IPS-NIHi7 (cell line): ENCODE data around the gene KCNK18.
A peak's percentile ranks its signal among the peaks of the same experiment; 100 is the strongest.
"Not testable (repeated sequence)": the region's sequence is repeated elsewhere in the genome, so short reads cannot be mapped to it uniquely, and the experiment has no call there.

Experiments
- DNase-seq: peaks from one replicate; pipeline ENCODE4 v3.0.0; 2012; ENCODE audit warnings: mixed read lengths; ENCODE audit errors: extremely low spot score

Gene KCNK18

DNA sequence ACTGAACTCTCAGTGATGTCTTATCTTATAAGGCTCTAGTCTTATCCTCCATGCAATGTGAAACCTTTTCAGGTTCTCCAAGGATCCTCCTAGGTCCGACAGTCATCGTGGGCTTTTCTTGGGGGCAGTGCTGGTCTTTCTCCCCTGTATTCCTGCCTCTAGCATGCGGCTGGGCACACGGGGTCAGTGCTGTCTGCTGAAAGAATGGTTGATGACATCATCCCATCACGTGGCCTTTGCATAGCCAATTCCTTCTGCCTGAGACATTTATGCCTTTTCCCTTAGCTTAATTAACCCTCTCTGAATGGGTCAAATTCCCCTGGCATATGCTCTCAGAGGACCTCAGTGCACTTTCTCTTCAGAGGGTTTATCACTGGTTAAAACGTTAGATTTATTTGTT is 27.0 kb upstream of the KCNK18 start:
- DNase-seq = no peak

DNA sequence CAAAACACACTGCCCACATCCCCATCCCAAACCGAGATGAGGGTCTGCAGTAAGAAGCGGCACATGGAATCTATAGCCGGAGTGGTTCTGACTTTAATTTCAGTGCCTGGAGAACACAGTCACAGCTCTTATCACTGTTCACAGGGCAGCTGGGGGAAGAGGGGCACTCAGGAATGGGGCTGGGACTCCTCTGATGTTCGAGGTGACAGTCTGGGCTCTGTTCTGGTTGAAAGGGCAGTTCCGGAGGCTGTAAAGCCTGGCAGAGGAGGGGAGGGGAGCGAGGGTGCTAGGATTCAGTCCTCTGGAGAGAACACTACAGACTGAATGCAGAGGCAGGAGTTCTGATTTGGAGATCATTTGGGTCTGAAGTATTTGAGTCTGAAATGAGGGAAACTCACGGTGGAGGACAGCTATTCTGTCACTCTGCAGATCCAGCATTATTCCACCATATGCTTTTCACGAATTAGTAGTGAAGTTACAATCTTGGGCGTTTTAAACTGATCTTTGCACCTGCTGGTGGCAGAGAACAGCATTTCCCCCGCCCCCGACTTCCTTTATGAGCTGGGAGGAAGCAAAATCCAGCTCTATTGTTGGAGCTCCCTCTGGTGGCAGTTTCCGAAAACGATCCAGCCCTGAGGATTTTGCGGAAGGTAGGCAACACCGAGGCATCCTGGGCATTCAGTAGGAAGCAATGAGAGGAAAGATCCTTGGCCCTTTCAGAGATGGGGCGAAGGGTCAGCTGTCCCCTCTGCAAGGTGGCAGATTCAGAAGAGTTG is 22.7 kb upstream of the KCNK18 start:
- DNase-seq = peak; percentile 82

DNA sequence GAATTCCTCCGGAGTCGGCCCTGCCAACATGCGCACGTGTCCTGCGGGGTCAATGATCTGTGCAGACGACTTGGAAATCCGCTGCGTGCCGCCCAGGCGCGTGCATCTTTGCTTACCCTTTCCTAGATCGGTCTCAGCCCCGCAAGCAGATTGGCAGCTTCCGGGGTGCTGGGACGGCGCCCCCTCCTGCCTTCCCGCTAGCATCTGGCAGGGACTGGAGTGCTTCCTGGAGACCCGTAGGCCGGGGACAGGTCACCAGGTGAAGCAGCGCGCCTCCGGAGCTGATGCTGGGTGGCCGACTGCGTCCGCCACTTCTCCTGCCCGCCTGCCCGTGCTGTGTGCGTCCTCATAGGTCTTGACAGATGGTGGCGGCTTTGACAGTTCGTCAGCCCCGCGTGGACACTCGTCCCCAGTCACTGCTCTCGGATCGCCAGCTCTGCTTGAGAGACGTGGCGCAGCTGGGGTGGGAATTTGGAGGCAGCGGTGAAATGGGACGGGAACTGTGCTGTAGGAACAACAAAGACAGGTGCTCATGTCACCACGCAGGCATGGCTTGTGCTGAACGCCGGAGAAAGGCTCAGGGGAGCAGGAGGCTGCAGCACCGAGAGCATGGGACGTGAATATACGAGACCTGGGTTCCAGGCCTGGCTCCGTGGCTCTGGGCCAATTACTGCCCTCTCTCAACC is 21.9 kb upstream of the KCNK18 start:
- DNase-seq = peak; percentile 35

DNA sequence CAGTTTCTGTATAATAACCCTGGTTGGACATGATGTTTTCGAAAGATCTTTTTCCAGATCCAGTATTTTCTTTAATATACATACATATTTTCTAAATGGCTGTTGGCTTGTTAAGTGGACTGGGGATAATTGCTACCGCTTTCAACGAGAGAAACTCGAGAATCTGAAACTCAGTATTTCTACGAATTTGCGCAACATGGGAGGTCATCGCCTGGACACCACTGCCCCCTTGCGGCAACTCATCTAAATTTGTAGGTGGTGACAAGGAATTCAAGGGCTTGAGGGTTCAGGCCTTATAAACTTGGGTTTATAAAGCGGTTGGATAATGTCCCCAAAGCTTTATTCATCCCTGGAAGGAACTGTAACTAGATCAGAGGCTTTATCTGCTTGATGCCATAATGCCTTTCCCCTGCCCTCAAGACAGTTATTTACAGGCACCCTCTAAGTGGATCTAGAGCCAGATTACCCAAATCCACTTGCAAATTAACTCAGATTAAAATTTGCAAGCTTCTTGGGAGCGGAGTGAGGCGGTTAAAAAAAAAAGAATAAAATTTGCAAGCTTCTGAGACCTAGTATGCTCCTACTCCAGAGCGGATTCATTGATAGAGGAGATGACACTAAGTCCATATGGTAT is 21.3 kb upstream of the KCNK18 start:
- peak; percentile 72 for DNase-seq

DNA sequence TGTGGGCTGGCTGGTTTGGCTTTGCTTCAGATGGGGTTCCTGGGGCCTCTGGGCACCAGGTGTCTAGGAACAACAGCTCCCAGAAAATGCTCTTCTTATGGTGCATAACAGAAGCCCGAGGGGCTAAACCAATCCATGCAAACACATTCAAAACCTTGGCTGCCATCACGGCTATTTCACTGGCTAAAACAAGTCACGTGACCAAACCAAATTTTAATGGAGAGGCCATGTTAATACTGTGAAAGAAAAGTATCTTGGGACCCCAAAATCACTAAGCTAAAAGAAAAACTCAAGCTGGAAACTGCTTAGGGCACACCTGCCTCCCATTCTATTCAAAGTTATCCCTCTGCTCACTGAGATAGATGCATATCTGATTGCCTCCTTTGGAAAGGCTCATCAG is 19.1 kb upstream of the KCNK18 start:
- no peak for DNase-seq

DNA sequence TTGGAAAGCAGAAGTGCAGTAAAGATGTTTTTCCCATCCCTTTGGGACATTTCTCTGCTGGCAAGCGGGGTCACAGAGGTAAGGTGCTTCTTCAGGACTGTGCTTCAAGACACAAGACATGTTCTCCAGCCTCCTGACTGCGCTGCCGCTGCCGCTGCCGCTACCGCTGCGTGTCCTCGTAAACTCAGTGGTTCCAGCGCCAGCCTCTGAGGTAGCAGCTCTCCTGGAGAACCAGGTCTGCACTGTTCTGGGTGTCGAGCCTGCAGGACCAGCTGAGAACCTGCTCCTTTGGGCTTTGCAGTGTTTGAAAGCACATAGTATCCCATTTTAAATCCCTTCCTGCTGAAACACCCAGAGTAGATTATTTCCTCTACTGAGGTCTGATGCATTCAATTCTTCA is 13.0 kb upstream of the KCNK18 start:
- no peak for DNase-seq

DNA sequence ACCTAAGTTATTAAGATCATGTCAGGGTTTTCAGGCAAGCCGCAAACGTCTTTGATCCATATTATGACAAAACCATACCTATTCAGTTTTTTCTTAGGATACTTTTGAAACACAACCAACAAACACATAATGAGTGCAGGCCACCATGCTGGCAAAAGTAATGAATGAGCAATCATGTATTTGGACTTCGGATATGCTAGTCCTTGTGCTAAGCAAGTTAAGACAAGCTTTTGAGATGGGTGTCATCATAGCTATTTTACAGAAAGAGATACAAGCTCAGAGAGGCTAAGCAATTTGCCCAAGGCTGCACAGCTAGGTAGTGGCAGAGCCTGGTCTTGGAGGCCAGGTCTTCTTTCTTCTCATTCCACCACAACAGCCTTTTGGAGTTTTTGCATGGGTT is 12.5 kb upstream of the KCNK18 start:
- no peak for DNase-seq

DNA sequence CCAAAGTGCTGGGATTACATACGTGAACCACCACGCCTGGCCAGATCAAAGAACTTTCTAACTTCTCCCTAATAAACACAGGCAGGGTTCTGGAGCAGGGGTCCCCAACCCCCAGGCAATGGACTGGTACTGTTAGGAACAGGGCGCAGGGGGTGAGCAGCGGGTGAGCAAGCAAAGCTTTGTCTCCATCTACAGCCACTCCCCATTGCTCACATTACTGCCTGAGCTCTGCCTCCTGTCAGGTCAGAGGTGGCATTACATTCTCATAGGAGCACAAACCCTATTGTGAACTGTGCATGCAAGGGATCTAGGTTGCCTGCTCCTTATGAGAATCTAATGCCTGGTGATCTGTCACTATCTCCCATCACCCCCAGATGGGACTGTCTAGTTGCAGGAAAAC is 11.5 kb upstream of the KCNK18 start:
- DNase-seq = not testable (repeated sequence)

DNA sequence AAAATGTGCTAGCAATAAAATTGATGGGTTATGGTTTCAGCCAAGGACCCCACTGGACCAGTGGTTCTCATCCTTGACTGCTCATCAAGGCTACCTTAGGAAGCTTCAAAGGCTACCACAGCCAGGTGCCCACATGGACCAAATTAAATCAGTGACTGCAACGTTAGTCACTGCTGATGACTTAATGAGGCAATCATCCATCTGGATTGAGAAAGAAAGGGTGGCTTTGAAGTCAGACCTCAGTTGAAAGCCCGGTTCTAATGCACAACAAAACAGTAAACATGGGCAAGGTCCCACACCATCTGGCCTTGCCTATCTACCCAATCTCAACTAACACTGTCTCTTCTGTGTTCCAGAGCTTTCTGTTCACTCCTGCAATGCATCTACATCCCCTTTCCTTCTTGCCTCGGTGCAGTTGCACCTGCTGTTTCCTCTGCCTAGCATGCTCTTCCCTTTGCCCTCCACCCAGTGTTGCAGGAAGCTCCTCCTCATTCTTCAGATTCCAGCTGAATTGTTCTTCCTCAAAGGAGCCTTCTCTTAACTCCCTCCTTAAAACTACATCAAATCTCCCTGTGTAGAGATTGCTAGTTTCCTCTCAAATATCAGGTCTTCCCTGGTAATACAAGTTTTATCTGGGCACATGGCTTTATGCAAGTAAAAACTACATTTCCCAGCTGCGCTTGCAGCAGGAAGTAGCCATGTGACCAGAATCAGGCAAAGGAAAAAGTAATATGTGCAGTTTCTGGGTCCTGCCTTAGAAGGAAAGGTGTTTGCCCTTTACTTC is 10.3 kb upstream of the KCNK18 start:
- no peak for DNase-seq

DNA sequence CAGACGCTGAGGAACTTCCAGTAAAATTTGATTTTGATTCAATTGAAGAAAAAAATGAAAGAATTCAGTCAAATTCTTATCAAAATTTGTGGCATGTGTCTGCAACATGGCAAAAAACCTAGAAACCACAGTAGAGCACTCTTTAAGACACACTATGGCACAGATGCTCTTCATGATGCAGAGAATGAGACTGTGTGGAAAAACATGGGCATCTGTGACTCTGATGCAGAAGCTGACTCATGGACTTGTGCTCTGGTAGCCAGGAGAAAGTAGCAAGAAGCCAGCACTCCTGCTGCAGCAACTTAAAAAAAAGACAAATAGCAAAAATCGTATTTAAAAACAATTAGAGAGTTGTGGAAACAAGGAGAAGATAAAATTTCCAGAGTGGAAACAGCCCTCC is 8.9 kb upstream of the KCNK18 start:
- no peak for DNase-seq

DNA sequence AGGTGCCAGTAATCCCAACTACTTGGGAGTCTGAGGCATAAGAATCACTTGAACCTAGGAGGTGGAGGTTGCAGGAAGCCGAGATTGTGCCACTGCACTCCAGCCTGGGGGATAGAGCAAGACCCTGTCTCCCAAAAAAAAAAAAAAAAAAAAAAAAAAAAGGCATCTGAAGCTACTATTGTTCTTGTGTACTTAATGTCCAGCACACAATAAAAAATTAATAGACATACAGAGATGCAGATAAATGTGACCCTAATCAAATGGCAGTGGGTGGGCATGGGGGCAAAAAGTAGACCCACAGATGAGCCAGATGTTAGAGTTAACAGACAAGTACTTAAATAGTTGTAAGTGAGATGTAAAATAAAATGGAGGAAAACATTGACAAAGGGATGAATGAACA is 7.7 kb upstream of the KCNK18 start:
- DNase-seq = no peak

DNA sequence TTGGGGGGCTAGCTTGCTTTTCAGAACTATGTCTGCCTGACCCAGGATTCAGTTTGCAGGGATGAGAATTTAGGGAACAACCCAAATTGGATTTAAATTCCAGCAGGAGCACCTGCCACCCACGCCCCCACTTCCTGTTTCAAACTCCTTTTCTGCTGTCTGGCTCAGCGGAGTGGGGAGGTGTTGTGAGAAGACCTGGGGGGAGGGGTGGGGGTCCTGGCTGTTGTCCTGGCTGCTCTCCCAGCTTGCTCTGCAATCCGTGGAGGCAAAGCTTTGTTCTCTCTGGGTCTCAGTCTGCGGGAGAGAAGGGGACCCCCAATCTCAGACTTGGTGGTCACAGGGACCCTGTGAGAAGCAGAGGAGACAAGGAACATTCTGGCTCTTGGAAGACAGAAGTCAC is 799 bp downstream of the KCNK18 start:
- peak; percentile 52 for DNase-seq

DNA sequence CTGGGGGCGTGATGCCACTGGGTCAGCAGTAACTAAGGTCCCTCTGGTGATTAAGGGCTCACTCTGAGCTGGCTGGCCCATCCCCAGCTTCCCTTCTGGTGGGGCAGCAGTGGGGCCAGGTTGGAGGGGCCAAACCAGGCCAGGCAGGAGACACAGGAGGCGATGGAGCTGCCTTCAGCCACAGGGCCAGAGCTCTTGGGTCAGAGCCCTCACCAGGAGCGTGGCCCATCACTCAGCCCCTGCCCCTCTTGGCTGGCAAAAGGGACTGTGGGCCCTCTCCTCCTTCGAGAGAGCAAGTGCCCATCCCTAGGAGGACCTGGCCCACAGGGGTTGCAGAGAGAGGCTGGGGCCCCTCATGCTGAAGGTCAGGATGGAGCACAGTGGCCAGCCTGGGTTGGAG is 4.5 kb downstream of the KCNK18 start:
- DNase-seq = no peak

DNA sequence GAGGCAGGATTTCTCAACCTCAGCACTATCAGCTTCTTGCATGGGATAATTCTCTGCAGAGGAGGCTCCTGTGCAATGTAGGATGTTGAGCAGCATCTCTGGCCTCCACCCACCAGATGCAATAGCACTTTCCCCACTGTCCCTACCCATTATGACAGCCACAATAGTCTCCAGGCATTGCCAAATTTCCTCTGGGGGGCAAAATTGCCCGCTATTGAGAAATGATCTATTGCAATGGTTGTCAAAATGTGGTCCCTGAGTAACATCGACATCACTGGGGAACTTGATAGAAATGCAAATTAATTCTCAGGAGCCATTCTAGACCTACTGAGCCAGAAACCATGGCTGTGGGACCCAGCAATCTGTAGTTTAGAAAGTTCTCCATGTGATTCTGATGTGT is 7.0 kb downstream of the KCNK18 start:
- DNase-seq = no peak

DNA sequence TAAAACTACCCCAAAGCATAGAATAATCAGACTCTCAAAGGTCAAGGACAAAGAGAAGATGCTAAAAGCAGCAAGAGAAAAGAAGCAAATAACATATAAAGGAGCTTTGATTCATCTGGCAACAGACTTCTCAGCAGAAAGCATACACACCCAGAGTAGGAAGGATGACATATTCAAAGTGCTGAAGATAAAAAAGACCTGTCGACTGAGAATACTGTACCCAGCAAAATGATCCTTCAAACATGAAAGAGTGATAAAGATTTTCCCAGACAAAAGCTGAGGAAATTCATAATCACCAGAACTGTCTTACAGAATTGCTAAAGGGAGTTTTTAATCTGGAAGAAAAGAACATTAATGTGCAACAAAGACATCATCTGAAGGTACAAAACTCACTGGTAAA is 14.9 kb downstream of the KCNK18 start:
- no peak for DNase-seq

DNA sequence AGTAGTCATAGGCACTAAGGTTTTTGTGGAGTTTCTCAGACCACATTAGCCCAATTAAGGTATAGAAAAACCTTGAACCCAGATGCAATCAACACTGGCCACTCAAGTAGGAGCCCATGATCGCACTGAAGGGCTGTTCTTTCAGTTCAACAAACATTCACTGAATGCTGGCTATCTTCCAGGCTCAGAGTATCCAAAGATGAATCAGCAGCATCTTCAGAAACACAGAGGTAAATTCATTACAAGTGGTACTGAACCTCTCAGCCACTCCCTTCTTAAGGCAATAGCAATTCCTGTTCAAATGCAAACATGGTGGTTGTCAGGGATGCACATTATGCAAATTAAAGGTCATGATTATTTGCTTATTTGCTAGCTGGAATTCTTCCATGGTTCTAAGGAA is 17.1 kb downstream of the KCNK18 start:
- DNase-seq = no peak

DNA sequence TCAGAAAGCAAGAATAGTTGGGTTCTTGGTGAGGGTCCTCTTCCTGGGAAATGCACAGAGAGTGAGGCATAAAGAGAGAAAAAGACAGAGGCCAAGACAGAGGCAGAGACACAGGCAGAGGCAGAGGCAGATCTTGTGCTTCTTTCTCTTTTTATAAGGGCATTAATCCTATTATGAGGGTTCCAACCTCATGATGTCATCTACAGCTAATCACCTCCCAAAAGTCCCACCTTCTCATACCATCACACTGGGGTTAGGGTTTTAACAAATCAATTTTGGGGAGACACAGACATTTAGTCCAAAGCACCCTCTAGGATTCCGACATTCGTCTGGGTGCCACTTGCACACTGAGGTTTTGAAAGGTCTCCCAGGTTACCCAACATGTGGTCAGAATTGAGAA is 17.8 kb downstream of the KCNK18 start:
- DNase-seq = no peak

DNA sequence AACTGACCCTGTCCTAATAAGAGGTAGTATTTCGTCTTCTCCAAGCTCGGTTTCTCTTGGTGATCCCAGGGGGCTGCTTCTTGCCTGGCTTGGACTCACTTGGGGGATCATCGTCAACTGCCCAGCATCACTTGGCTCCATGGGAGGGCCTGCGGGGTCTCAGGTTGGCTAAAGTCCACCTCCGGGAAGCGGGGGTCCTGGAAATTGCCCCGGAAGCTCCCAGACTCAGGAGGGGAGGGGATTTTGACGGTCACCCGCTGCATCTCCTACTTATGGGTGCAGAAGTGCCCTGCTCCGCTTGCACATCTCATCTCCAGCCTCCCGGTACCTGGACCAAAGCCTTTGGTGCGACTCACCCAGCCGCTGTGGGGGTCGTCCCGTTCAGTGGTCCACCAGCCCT is 18.7 kb downstream of the KCNK18 start:
- DNase-seq = no peak

DNA sequence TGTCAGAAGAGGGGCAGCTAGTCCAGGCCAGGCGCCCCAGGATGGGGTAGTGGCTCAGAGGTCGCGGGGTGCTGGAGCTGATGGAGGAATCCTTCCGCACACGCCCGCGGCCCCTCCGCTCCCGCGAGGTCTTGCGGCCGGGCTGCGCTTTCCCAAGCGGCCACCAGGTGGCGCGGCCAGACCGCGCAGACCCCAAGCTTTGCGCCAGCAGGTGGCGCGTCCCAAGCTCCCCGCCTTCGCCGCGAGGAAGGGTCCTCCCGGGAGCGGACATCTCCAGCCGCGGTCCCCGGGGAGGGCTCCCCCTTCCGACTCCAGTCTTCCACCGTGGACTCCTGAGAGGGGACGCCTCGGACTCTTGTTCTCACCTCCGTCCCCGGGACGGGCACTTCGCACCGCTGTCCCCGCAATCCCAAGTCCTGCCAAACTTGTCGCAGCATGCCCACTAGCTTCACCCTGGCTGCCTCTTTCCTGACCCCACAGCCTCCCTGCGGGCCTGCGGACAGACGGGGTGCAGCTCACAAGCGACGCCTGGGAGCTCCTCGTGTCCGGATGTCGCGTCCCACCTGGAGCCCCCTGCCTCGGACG is 19.4 kb downstream of the KCNK18 start:
- peak; percentile 94 for DNase-seq

DNA sequence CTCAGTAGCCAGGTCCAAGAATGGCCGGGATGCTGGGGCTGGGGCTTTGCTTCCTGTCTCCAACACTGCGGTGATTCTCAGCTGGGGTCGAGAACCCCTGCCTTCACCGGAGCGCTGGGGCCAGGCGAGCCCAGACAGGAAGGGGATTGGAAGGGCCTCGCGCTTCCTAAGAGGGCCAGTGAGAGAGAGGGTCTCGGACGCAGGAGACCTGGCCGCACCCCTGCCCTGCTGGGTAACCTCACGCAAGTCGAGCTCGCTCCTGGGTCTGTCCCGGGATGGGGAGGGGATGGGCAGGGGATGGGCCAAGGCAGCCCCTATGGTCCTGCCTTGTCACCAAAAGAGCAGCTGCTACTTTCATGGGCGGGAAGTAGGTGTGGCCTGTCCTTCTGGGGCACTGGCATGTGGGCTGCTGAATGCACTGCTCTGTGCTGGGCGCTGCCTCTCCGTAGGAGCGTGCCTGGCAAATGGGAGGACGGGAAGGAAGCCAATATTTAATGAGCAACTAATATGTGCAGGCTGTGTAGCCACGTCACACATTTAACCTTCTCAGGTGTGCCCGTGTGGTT is 20.0 kb downstream of the KCNK18 start:
- DNase-seq = peak; percentile 69

DNA sequence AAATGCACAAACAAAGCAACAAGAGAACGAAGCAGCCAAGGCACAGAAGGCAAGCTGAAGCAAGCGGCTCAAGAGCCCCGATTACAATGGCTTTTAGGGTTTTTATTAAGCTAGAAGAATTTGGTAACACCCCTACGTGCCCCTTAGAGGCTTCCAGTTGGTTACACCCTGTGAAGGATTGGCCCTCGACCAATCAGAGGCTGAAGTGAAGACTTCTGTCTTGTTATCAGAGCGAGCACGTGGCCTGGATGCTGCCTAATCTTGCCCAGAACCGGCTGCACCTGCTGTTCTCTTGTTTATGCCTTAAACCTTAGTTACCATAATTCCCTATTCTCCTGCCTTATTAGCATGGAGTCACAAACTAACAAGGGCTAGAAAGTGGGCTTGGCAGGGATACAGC is 21.4 kb downstream of the KCNK18 start:
- no peak for DNase-seq
